ENCODE results near the gene ASCL2. TPM values are rescaled to one million over a fixed set of nuclear protein-coding genes. Genes with fewer than 3 reads are reported as not detected.
"Not testable (repeated sequence)": the region's sequence is repeated elsewhere in the genome, so short reads cannot be mapped to it uniquely, and the experiment has no call there.

ASCL2 gene
- total RNA-seq, 1 donor = not detected

DNA sequence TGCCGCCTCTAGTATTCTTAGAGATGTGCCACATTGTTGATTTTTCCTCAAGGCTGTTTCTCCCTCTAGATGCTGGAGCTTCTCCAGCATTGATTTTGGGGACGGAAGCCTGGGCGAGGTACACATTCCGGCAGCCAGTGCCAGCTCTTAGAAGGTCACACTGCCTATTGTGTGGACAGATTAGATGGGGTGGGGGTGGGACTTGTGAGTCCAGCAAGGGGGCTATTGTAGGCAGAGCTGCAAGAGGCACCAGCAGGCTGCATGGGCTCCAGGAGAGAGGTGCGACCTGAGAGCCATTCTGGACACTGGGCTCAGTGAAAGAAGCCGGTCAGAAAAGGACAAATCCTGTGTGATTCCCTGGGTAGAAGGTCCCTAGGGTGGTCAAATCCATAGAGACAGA, 19.0 kb upstream of the ASCL2 start:
- Histone ChIP-seq H3K4me1 (ENCODE audit: insufficient read depth, low read length) (no peaks in the 10 kb centered on the region), H3K27ac (ENCODE audit: low read depth, low read length) (no peak overlapping the region), H3K79me2 (ENCODE audit: insufficient read depth, low read length) (no peaks in the 10 kb centered on the region), H3K27me3 (ENCODE audit: insufficient read depth, low read length) (peaks cover 28% of the 10 kb centered on the region), H4K20me1 (ENCODE audit: insufficient read depth, low read length) (no peaks in the 10 kb centered on the region), H3K36me3 (ENCODE audit: insufficient read depth, low read length) (no peaks in the 10 kb centered on the region), H3K4me2 (ENCODE audit: insufficient read depth, low read length) (no peak overlapping the region), H2AFZ (ENCODE audit: low read length) (no peak overlapping the region), H3K9me3 (ENCODE audit: low read depth, low read length) (no peaks in the 10 kb centered on the region), H3K4me3 (ENCODE audit: insufficient read depth, low read length) (no peak overlapping the region)
- TF ChIP-seq, protein P1, sequence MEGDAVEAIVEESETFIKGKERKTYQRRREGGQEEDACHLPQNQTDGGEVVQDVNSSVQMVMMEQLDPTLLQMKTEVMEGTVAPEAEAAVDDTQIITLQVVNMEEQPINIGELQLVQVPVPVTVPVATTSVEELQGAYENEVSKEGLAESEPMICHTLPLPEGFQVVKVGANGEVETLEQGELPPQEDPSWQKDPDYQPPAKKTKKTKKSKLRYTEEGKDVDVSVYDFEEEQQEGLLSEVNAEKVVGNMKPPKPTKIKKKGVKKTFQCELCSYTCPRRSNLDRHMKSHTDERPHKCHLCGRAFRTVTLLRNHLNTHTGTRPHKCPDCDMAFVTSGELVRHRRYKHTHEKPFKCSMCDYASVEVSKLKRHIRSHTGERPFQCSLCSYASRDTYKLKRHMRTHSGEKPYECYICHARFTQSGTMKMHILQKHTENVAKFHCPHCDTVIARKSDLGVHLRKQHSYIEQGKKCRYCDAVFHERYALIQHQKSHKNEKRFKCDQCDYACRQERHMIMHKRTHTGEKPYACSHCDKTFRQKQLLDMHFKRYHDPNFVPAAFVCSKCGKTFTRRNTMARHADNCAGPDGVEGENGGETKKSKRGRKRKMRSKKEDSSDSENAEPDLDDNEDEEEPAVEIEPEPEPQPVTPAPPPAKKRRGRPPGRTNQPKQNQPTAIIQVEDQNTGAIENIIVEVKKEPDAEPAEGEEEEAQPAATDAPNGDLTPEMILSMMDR (IDR thresholded peaks at IDR 0.05; ENCODE audit: extremely low read depth, low read depth, low read length) = no peak
- DNase-seq (ENCODE audit: insufficient read length, low spot score, missing footprints) = no peak

DNA sequence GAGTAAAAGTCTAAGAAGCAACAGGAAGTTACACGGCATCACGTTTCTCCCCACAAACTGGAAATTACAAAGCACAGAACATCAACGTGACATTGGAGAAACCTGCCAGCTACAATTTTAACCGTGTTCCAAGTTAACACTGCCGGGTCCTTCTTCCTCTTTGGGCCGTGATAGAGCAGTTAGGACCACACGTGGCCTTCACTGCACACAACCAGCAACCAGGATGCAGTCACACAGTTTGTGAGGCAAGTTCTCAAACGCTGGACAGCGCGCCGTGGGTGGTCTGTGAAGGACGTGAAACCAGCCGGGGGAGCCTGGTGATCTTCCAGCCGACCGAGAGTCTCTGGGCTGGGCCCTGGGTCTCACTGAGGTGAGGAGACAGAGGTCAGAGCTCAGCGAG, 16.7 kb upstream of the ASCL2 start:
- Histone ChIP-seq H3K36me3 (ENCODE audit: insufficient read depth, low read length) (no peaks in the 10 kb centered on the region), H3K27me3 (ENCODE audit: insufficient read depth, low read length) (peaks cover 30% of the 10 kb centered on the region), H3K4me3 (ENCODE audit: insufficient read depth, low read length) (no peak overlapping the region), H3K79me2 (ENCODE audit: insufficient read depth, low read length) (no peaks in the 10 kb centered on the region), H4K20me1 (ENCODE audit: insufficient read depth, low read length) (no peaks in the 10 kb centered on the region), H3K4me2 (ENCODE audit: insufficient read depth, low read length) (no peak overlapping the region), H2AFZ (ENCODE audit: low read length) (no peak overlapping the region), H3K4me1 (ENCODE audit: insufficient read depth, low read length) (no peaks in the 10 kb centered on the region), H3K9me3 (ENCODE audit: low read depth, low read length) (no peaks in the 10 kb centered on the region), H3K27ac (ENCODE audit: low read depth, low read length) (no peak overlapping the region)
- DNase-seq (ENCODE audit: insufficient read length, low spot score, missing footprints) = peak; percentile 32
- TF ChIP-seq, protein P1 (IDR thresholded peaks at IDR 0.05; ENCODE audit: extremely low read depth, low read depth, low read length) = no peak

DNA sequence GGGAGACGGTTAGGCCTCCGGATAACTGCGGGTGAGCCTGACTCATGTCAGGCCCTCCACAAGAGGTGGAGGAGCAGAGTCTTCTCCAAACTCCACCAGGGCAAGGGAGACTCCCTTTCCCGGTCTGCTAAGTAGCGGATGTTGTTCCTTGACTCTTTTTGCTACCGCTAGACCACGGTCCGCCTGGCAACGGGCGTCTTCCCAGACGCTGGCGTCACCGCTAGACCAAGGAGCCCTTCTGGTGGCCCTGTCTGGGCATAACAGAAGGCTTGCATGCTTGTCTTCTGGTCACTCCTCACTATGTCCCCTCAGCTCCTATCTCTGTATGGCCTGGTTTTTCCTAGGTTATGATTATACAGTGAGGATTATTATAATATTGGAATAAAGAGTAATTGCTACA, 16.0 kb upstream of the ASCL2 start:
- H3K4me3 ChIP-seq (ENCODE audit: insufficient read depth, low read length); H3K4me1 ChIP-seq (ENCODE audit: insufficient read depth, low read length); H3K36me3 ChIP-seq (ENCODE audit: insufficient read depth, low read length); H4K20me1 ChIP-seq (ENCODE audit: insufficient read depth, low read length); DNase-seq (ENCODE audit: insufficient read length, low spot score, missing footprints); H2AFZ ChIP-seq (ENCODE audit: low read length); H3K27ac ChIP-seq (ENCODE audit: low read depth, low read length); H3K4me2 ChIP-seq (ENCODE audit: insufficient read depth, low read length); H3K79me2 ChIP-seq (ENCODE audit: insufficient read depth, low read length); H3K9me3 ChIP-seq (ENCODE audit: low read depth, low read length): not testable (repeated sequence)
- peaks cover 32% of the 10 kb centered on the region for H3K27me3 ChIP-seq (ENCODE audit: insufficient read depth, low read length)

DNA sequence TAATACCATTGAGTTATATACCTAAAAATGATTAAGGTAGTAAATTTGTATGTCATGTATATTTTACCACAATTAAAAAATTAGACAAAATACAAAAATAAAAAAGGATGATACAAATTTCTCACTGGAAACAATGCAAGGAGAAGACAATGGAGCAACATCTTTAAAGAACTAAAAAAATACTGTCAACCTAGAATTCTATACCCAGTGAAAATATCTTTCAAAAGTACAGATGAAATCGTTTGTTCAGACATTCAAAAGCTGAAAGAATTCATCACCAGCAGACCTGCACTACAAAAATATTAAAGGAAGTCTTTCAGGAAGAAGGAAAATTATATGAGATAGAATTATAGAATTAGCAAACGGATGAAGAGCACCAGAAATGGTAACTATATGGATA, 9.8 kb upstream of the ASCL2 start:
- Histone ChIP-seq H4K20me1 (ENCODE audit: insufficient read depth, low read length) (no peaks in the 10 kb centered on the region), H3K79me2 (ENCODE audit: insufficient read depth, low read length) (no peaks in the 10 kb centered on the region), H3K4me3 (ENCODE audit: insufficient read depth, low read length) (no peak overlapping the region), H3K4me2 (ENCODE audit: insufficient read depth, low read length) (no peak overlapping the region), H3K27ac (ENCODE audit: low read depth, low read length) (no peak overlapping the region), H3K27me3 (ENCODE audit: insufficient read depth, low read length) (peaks cover 34% of the 10 kb centered on the region), H2AFZ (ENCODE audit: low read length) (no peak overlapping the region), H3K4me1 (ENCODE audit: insufficient read depth, low read length) (no peaks in the 10 kb centered on the region), H3K36me3 (ENCODE audit: insufficient read depth, low read length) (no peaks in the 10 kb centered on the region), H3K9me3 (ENCODE audit: low read depth, low read length) (no peaks in the 10 kb centered on the region)
- TF ChIP-seq, protein P1 (IDR thresholded peaks at IDR 0.05; ENCODE audit: extremely low read depth, low read depth, low read length) = no peak
- DNase-seq (ENCODE audit: insufficient read length, low spot score, missing footprints) = no peak

All from osteoblast (primary cell).